IPS-18a (cell line): ENCODE data around the gene INSYN2B.

Experiments
- H3K27ac ChIP-seq: one replicate; pipeline ENCODE4 v1.5.1; 2013; ENCODE audit warnings: low read length
- H3K27me3 ChIP-seq: one replicate; pipeline ENCODE4 v1.6.1; 2013; ENCODE audit warnings: mild to moderate bottlenecking, low read length; ENCODE audit not compliant: control insufficient read depth, insufficient read depth
- H3K36me3 ChIP-seq: one replicate; pipeline ENCODE4 v1.6.1; 2013; ENCODE audit warnings: low read depth, low read length; ENCODE audit not compliant: control insufficient read depth
- H3K4me1 ChIP-seq: one replicate; pipeline ENCODE4 v1.6.1; 2013; ENCODE audit warnings: low read depth, low read length; ENCODE audit not compliant: control insufficient read depth
- H3K4me3 ChIP-seq: one replicate; pipeline ENCODE4 v1.5.1; 2013; ENCODE audit warnings: low read length
- H3K9ac ChIP-seq: one replicate; pipeline ENCODE4 v1.6.1; 2013; ENCODE audit warnings: mild to moderate bottlenecking, low read length, moderate library complexity
- H3K9me3 ChIP-seq: one replicate; pipeline ENCODE4 v1.6.1; 2013; ENCODE audit warnings: low read depth, low read length; ENCODE audit not compliant: control insufficient read depth

The INSYN2B gene

GRCh38 chr5:169827769-169828168, 152.5 kb downstream of the INSYN2B start:
- no peaks in the 10 kb centered on the region for H3K9me3 ChIP-seq
- H3K27ac ChIP-seq = no peak overlapping the region
- H3K36me3 ChIP-seq = no peaks in the 10 kb centered on the region
- H3K4me1 ChIP-seq = no peaks in the 10 kb centered on the region
- H3K4me3 ChIP-seq = no peak overlapping the region
- no peaks in the 10 kb centered on the region for H3K27me3 ChIP-seq
- H3K9ac ChIP-seq = no peak overlapping the region

- no peak overlapping the region for H3K4me3 ChIP-seq
- H3K9ac ChIP-seq = no peak overlapping the region
- no peaks in the 10 kb centered on the region for H3K9me3 ChIP-seq
- H3K27me3 ChIP-seq = no peaks in the 10 kb centered on the region
- no peaks in the 10 kb centered on the region for H3K4me1 ChIP-seq
- H3K36me3 ChIP-seq = no peaks in the 10 kb centered on the region
- no peak overlapping the region for H3K27ac ChIP-seq
Measured at GRCh38 chr5:169826618-169827017, 153.7 kb downstream of the INSYN2B start.

DNA sequence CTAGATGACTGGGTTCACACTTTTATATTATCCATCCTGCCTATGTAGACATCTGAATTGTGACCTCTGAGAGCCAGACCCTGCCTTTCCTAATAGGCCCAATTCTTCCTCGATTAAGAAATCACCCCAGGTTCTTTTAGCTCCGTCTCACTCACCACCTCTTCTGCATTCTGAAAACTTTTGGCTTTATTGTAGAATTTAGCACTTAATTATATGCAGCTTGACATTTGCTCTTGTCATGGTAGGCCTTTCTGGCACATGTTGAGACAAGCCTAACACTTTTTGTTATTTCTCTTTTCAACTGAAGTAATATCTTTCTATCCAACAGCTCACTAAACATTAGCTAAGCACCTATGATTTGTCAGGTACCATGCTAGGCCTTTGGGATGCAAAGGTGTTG, 163.3 kb downstream of the INSYN2B start:
- Histone ChIP-seq H3K9me3 (peaks cover 3% of the 10 kb centered on the region), H3K27me3 (no peaks in the 10 kb centered on the region), H3K4me3 (no peak overlapping the region), H3K36me3 (no peaks in the 10 kb centered on the region), H3K9ac (no peak overlapping the region), H3K4me1 (peaks cover 5% of the 10 kb centered on the region), H3K27ac (no peak overlapping the region)

GRCh38 chr5:169814522-169814921, 165.8 kb downstream of the INSYN2B start:
- Histone ChIP-seq H3K36me3 (no peaks in the 10 kb centered on the region), H3K4me1 (peaks cover 24% of the 10 kb centered on the region), H3K9ac (no peak overlapping the region), H3K27me3 (peaks cover 3% of the 10 kb centered on the region), H3K4me3 (no peak overlapping the region), H3K27ac (no peak overlapping the region), H3K9me3 (peaks cover 3% of the 10 kb centered on the region)
